Retina (tissue), 1 donor: ENCODE data around the gene RNF186.
"Not testable (repeated sequence)": the region's sequence is repeated elsewhere in the genome, so short reads cannot be mapped to it uniquely, and the experiment has no call there.

ENCODE experiments used
- DNase-seq: peaks from one replicate; pipeline ENCODE4 v3.0.0-alpha.2; 2016

The RNF186 gene

GRCh38 chr1:19824036-19824435, 9.0 kb upstream of the RNF186 start:
- DNase-seq, result no peak

DNA sequence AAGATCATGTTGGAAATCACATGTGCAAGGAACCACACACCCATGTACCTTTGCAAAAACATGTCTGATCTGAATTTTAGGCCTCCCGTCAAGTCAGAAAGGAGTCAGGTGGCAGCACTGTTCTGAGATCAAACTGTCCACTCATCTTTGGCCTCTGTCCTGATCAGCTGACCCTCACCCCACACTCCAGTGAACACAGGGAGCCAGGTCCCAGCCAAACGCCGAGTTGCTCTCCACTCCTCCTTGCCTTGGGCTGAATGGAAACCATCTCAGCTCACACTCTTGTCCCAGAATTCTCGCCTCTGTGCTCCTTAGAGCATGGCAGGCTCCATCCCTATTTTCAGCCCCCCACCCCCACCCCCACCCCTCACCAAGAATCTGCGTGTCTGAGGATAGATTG, 4.6 kb upstream of the RNF186 start:
- no peak for DNase-seq

DNA sequence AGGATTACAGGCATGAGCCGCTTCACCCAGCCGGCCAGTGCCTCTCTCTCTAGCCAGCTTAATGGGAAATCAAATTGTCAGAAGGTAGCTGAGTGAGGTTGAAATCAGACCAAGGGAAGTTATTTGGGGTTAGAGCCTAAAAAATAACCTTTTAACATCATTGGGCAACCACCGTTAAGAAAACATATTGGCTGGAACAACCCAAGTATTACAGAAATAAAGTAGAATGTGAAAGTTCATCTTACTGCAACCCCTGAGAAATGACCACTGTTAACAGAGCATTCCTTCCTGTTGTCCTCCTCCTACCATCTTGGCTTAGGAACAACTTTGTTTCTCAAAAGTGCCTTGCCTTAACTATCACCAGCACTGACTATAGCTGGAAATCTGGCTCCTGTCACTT, 3.2 kb upstream of the RNF186 start:
- DNase-seq, result no peak

DNA sequence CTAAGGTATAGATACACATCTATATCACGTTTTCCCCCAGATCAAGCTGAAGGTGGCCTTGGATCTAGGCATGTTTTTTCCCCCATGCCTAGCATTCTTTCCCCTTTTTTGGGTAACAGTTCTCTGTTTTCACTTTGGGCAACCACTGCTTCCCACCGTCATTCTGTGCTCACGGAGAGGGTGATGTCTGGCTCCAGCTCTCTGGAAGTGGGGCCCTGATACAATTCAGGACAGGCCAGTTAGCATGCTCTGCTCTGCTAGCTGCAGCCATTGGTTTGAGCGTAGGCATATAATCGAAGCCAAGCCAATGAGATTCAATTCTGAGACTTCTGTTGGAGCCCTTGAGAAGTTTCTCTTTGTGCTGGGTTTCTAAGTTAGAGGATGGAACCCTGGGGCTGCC, 2.1 kb upstream of the RNF186 start:
- DNase-seq, result no peak

DNA sequence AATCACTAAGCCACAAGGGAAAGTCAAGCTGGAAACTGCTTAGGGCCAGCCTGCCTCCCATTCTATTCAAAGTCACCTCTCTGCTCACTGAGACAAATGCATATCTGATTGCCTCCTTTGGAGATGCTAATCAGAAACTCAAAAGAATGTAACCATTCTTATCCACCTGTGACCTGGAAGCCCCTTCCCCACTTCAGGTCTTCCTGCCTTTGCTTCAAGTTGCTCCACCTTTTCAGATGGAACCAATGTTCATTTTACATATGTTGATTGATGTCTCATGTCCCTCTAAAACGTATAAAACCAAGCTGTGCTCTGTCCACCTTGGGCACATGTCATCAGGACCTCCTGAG, 1.6 kb upstream of the RNF186 start:
- not testable (repeated sequence) for DNase-seq

GRCh38 chr1:19815801-19816736, 986 bp upstream of the RNF186 start:
- no peak for DNase-seq

- DNase-seq, result peak; percentile 14
Observed at GRCh38 chr1:19814244-19814661, 830 bp downstream of the RNF186 start.

DNA sequence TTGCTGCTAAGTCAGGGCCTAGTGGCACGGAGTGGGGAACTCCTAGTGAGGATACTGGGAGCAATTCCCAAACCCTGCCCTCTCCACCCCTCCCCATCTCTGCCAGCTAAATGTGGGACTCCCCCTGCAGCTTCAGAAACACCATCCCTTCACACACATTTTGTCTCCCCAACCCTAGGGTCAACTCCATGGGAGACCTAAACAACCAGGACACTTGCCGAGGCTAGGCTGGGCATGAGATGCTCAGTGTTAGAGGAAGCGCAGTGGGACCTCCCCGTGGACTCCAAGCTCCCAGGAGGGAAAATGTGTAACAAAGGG, 1.5 kb downstream of the RNF186 start:
- DNase-seq, result no peak

DNA sequence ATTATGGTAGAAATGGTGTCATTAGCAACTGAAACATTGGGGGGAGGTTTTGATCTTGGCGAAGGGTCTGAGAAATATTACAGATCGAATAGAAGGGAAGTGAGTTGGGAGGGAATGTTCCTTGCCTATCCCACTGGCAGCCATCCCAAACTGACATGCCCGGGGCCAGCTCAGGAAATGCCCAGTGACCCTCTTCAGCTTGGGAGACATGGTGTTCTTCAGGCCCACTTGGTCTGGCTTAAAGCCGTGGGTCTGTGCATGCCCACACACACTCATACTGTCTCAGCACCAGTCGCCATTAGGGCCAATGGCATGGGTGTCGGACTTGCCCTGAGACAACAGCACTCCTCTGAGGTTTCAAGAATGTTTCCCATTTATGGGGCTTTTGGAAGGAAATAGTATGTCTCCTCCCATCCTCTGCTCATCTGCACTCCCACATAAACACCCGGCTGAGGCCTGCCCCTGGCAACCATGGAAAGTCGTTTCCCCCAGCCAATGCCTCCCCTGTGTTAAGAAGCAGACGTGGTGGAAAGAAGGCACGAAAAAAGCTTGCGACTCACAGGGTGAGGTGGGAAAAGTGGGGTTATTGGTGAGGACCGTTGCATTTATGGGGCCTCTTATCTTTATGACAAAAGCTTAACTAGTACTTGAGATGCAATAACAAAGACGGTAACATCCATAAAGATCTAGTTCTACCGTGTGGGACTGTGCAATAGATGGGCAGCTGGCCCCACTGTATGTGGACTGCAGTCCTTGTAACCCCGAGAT, 2.0 kb downstream of the RNF186 start:
- DNase-seq, result no peak

GRCh38 chr1:19811206-19811851, 3.8 kb downstream of the RNF186 start:
- no peak for DNase-seq

- peak; percentile 30 for DNase-seq
Observed at GRCh38 chr1:19809044-19809750, 5.9 kb downstream of the RNF186 start.

GRCh38 chr1:19808351-19808750, 6.7 kb downstream of the RNF186 start:
- no peak for DNase-seq

- DNase-seq, result no peak
Observed at GRCh38 chr1:19804831-19805251, 10.2 kb downstream of the RNF186 start.

- DNase-seq, result no peak
Observed at GRCh38 chr1:19802269-19802668, 12.8 kb downstream of the RNF186 start.

- DNase-seq, result peak; percentile 76
Observed at GRCh38 chr1:19800076-19800804, 14.8 kb downstream of the RNF186 start.

- peak; percentile 35 for DNase-seq
Observed at GRCh38 chr1:19799230-19800075, 15.6 kb downstream of the RNF186 start, which contains the start of gene TMCO4. Gene TMCO4 (minus strand): TSS chr1:19799916. CDS start chr1:19780758, 19,158 bp downstream.

- DNase-seq, result no peak
Observed at GRCh38 chr1:19798486-19799229, 16.4 kb downstream of the RNF186 start.

- DNase-seq, result no peak
Observed at GRCh38 chr1:19797827-19798226, 17.3 kb downstream of the RNF186 start.

DNA sequence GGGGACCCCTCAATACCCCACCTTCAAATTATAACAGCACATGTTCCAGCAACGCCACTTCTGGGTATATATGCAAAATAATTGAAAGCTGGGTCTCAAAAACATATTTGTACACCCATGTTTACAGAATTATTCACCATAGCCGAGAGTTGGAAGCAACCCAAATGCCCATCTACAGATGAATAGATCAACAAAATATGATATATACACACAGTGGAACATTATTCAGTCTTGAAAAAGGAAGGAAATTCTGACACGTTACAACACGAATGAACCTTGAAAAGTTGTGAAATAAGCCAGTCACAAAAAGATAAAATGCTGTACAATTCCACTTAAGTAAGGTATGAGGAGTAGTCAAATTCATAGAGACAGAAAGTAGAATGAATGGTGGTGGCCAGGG, 20.5 kb downstream of the RNF186 start:
- no peak for DNase-seq

DNA sequence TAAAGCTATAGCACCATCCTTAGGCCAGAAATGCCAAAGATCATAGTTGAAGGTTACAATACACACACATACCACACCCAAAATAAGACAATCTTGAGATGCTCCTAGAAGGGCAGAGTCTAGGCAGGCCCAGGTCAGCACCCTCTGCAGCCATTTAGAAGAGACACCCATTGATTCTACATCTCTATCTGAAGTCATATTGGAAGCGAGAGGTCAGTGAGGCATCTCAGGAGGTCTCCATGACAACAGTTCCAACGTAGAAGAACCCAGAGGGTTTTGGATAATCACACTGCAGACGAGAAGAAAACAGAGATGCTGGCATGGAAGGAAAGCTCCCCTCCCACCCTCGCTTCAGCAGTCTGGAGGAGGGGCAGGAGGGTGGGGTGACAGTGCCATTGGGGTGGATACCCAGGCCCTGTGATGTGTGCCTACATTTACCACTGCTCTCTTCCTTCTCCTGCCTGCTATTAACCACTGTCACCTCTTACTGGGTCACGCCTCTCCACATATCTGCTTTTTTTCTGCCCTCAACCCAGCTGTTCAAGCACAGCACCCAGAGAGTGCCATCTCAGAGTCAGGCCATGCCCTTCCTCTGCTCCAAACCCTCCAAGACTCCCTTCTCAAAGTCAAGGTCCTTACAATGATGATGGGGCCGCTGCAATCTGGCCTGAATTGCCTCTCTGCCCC, 21.6 kb downstream of the RNF186 start:
- peak; percentile 33 for DNase-seq
